HG03442 (cell line): Measurements from ENCODE around the gene SOCS6.
"Not testable (repeated sequence)": the region's sequence is repeated elsewhere in the genome, so short reads cannot be mapped to it uniquely, and the experiment has no call there.

Experiments
- ATAC-seq: cut with Tn5 transposase; IDR thresholded peaks from one replicate; pipeline ENCODE4 v1.9.1; 2021; ENCODE audit warnings: mild to moderate bottlenecking, moderate library complexity; ENCODE audit not compliant: unreplicated experiment

Gene SOCS6

GRCh38 chr18:70354771-70355170 lies 65.9 kb downstream of the SOCS6 start:
- no peak for ATAC-seq

DNA sequence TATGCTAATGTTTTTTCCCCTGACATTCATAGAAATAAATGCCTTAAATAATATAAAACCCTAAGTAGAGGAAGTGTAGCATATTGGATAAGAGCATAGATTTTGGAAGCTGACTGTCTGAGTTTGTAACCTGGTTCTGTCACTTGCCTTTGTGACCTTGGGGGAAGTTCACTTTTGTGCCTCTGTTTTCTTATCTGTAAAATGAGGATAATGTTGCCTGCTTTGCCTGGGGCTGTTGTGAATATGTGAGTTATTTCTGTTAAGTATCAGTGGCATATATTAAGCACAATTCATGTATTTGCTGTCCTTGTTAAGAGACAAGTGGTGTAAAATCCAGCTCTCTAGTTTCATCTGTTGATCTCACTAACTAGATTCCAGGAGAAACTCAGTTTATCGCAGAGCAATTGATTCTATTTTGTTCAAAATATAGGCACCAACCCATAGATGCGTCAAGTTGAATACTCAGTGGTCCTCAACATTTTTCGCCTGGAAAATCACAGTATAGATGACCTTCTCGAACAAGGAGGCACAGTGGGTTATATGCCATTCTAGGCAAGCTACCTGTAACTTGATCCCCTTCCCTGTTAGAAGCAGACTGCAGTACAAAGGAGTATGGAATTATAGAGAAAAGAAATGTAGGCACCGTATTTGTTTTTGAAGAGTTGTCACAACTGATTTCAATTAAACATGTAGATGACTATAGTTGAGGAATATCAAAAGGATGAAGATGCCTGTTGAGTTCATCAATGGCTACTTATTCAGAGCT lies 67.0 kb downstream of the SOCS6 start:
- ATAC-seq = no peak

DNA sequence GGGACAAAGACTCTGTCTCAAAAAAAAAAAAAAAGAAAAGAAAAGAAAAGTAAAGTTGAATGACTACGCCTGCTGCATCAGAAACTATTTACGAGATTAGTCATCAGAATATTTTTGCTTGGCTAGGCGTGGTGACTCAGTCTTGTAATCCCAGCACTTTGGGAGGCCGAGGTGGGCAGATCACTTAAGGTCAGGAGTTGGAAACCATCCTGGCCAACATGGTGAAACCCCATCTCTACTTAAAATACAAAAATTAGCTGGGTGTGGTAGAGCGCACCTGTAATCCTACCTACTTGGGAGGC lies 69.2 kb downstream of the SOCS6 start:
- ATAC-seq = peak; percentile 87

- no peak for ATAC-seq
Observed at GRCh38 chr18:70359071-70359470, 70.2 kb downstream of the SOCS6 start.

DNA sequence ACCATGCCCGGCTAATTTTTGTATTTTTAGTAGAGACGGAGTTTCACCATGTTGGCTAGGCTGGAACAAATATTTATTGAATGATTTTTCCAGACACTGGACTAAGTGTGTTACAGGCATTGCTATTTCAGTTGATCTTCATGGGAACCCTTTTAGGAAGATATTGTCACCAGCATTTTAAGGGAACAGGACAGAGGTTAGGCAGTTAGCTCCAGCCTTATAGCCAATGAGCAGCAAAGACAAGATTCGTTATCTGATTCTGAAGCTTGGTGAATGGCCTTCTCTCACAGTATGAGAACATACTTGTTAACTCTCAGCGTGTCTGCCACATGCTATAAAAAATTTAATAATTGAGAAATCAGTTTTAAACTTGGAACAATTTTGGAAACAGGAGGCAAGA lies 73.4 kb downstream of the SOCS6 start:
- no peak for ATAC-seq

DNA sequence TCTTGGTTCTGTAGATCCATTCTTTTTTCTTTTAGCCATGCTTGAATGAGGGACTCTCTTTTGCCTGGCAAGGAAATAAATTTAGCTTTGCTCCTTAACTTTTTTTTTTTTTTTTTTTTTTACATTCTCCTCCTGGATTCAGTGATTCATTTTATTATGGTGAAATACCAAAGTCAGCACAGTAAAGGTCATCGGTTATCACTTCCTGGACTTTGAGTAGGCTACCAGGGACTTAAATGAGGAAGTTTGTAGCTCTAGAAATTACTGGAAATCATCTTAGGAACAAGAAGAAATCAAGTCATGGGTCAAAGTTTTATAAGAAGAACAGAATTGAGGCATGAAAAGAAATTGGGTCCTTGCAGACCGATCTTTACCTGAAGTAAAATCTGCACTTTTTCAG lies 75.0 kb downstream of the SOCS6 start:
- ATAC-seq = no peak

DNA sequence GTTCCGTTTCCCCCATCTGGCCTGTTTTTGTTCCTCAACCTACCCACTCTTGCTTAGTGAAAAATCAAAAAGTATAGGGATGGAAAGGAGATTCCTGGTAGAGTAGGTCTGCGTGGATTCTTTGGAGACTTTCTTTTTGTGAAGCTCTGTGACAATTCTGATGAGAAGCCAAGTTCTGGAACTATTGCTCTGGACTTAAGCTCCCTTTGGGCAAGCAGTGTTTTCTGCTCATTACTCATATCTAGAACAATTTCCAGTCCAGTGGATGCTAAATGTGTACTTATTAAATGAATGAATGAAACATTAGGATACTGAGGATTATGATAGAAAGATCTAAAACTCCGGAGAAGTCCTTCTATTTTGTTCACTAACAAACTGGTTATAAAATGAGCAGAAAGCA lies 76.5 kb downstream of the SOCS6 start:
- no peak for ATAC-seq

DNA sequence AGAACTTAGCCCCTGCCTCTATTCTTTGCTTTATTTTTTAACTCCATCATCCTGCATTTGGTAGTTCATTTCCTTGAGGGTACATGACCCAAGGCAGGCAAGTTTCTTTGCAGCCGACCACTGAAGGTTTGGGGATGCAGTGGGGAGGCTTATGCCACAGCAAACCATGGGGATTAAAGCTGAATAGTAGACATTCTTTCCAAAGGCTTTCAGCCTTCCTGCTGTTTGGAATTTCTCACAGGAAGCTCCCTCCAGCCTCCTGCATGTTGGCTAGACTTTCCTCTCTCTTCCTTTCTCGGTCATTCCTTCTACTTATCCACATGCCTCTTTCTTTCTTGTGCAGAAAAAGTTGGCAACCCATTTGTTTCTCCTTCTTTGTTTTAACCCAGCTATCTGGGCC lies 77.3 kb downstream of the SOCS6 start:
- no peak for ATAC-seq

DNA sequence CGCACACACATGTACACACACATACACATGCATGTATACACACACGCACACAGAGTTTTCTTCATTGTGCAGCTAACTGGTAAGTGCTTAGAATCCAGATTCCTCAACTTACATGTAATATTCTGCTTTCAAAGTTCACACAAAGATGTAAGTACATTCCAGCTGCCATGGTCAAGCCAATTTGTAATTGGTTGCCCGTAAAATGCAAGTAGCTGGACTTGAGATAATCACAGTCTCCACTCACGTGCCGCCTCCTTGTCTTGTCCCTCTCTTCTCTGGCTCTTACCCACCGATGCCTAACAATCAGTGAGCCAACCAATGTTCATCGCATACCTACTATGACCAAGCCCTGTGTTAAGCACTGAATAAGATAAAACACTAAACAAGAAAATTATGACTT lies 77.8 kb downstream of the SOCS6 start:
- ATAC-seq = no peak

- ATAC-seq = not testable (repeated sequence)
Observed at GRCh38 chr18:70367344-70367743, 78.5 kb downstream of the SOCS6 start.

GRCh38 chr18:70368903-70369302 lies 80.1 kb downstream of the SOCS6 start:
- no peak for ATAC-seq

- no peak for ATAC-seq
Observed at GRCh38 chr18:70370762-70371733, 82.2 kb downstream of the SOCS6 start.

DNA sequence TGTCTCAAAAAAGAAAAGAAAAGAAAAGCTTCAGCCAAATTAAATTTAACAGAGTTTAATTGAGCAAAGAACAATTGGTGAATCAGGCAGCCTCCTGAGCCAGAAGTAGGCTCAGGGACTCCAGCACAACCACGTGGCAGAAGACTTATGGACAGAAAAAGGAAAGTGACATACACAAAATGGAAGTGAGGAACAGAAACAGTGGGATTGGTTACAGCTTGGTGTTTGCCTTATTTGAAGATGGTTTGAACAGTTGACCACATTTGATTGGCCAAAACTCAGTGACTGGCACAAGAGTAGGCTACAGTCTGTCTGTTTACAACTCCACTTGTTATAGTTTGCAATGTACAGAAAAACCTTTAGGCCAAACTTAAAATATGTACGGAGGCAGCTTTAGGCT lies 83.1 kb downstream of the SOCS6 start:
- ATAC-seq = no peak

- ATAC-seq = no peak
Observed at GRCh38 chr18:70372450-70373041, 83.7 kb downstream of the SOCS6 start.

DNA sequence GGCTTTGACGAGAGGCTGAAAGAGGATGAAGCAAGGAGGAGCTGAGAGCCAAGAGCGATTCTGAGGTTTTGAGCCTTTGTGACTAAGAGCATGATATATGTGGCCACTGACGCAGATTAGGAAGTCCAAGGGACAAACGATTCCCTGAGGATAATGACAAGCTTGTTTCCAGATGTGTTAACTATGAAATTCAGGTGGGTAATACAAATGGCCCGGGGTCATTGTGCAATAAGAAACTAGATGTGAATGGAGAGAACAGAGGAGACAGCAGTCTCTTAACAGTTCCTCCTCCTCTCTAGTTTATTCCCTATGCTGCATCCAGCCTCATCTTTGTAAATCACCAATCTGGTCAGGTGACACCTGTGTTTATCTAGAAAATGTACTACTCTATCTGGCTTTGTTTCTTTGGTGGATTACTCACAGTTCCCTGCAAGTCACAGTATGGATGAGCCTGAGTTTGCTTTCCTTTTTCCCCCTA lies 84.2 kb downstream of the SOCS6 start:
- ATAC-seq = no peak

DNA sequence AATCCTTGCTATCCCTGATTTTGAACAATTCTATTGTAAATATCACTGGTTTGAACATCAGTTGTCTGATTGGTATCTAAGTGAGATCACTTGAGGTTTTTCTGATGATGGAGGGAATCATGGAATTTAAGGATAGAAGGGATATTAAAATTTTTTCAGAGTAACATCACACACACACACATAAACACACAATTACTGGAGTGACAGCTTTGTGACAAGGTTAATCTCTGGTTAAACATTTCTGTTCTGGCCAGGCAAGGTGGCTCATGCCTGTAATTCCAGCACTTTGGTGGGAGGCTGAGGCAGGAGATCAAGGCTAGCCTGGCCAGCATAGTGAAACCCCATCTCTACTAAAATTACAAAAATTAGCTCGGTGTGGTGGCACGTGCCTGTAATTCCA lies 85.3 kb downstream of the SOCS6 start:
- ATAC-seq = no peak

DNA sequence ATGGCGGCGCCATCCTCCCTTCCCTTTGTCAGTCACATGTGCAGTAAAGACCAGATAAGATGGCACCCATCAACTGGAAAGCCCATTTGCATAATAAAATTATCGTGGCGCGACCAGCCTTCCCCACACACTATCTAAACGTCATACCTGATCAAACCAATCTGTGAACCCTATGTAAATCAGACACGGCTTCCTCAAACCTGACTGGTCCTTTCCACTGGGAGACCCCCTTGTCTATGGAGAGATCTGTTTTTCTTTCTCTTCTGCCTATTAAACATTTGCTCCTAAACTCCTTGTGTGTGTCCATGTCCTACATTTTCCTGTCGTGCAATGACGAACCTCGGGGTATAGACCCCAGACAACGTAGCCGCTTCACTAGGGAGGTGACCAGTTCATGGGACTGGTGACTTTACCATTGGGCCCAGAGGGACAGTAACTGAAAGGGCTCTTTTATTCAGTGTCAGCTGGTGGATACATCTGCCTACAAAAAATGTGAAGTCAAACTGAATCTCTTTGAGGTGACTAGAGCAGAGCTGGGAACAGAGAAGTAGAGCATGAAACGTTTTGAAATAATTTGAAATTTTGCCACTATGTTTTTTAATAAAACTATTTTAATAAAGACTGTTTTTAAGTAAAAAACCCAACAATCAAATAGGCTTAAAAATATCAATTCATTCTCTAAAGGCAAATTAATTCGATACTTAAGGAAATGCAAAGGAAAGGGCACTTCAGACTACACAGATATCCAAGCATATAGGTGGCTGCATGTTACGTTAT lies 87.5 kb downstream of the SOCS6 start:
- ATAC-seq = no peak

- no peak for ATAC-seq
Observed at GRCh38 chr18:70376914-70377258, 88.0 kb downstream of the SOCS6 start.

- no peak for ATAC-seq
Observed at GRCh38 chr18:70377317-70377799, 88.5 kb downstream of the SOCS6 start.

GRCh38 chr18:70377857-70378701 lies 89.2 kb downstream of the SOCS6 start:
- ATAC-seq = no peak
